Femur (tissue), 1 donor: ENCODE measurements around the gene FANCI.

Experiments
- DNase-seq: peaks from one replicate; pipeline ENCODE4 v3.0.0-alpha.2; 2017

The FANCI gene

DNA sequence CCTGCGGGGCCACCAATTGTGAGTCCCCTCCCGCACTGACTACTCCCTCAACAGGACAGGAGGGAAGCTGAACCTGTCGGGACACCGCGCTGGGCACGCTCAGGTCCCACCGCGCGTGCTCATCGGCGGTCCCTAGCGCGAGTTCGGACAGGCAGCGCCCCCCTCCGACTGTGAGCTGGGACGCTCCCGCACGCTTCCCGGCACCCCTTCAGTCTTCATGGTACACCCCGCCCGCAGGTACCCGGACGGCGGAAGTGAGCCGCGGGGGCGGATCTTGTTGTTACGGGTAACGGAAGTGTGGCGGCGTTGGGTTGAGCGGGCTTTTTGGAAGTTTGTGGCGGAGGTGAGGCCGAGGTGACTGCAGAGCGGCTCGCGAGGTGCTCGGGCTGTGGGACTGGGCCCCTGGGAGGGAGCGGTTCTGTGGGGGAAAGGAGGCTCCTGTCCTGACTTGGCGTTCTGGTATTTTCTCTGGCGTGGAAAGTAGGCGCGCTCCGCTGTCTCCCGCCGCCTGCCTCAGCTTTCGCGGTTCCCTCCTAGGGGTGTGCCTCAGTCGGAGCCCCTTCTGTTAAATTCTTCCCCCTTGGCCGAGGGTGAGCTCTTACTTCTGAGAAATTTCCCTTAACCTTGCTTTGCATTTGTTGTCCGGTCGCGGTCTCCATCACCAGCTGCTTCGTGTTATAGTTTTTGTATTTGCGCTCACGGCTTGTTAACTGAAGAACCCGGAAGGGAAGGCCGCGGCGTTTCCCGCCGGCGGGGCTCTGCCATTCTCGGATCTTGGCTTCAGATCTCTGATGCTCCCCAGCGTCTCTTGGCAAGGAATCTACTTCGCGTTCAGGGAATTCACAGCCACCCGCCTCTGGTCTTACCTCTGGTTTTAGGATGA, at the start of gene FANCI:
Gene FANCI (plus strand): TSS at position 289 of the 883 bp plus-strand sequence. CDS start 3,669 bp downstream, outside the sequence.
- DNase-seq: peak; percentile 97

DNA sequence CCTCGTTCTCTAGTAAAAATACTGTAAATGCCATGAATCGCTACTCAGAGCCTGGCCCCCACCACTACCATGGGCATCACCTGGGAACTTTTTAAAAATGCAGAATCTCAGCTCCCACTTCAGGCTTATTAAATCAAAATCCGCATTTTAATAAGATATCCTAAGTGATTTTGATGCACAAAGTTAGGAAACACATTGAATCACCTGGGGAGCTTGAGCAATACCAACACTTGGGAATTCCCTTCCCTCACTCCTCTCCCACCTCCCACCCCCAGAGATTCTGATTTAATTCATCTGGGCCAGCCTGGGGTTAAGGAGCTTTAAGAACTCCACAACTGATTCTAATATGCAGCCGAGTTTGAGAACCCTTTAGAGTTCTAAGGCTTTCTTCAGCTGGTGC, 49.2 kb upstream of the FANCI start:
- no peak for DNase-seq

DNA sequence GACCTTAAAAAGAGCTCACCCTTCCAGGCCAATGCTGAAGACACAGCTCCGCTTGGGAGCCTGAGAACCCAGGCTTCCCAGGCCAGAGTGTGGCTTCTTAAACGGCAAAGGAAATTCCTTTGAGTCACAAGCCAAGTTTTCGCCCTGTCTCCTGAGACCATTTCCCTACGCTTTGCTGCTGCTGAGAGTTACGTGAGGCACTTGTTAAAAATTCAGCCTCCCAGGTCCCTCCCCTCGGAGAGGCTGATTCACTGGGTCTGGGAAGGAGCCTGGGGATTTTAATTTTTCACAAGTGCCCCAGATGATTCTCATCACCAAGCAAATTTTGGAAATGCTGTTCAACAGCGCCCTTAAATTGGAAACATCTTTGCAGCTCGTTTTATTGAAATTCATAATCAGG, 47.9 kb upstream of the FANCI start:
- no peak for DNase-seq

DNA sequence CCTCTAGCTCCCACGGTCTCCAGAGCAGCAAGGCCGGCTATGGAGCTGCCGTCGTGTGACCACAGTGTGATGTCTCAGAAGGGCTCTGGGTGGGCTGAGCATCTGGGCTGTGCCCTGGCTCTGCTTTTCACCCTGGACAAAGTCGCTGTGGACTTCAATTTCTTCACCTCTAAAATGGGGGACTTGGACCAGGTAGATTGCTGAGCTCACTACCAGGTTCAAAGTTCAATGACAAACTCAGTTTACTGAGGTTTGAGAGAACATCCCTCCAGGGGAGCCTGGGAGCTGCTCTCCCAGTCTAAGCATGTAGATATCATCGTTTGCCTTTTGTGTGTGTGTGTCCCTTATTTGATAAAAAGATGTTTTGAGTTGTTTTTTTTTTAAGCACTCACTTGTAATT, 47.5 kb upstream of the FANCI start:
- no peak for DNase-seq

DNA sequence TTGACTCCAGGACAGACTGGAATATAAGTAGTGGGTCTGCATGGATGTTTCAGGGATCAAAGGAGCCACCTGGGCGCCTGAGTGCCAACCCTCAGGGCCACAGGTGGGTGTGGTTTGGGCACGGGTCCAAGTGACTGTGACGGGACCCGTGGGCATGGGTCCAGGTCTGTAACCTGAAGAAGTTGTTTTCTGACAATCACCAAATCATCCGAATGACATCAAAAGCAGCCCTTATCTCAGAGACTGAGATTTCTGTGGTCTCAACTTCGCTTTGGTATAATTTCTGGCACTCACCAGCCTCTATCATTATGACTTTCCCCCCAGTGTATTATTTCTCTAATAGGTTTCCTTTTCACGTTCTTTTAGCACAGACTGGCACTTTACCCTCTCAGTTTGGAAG, 46.8 kb upstream of the FANCI start:
- no peak for DNase-seq

DNA sequence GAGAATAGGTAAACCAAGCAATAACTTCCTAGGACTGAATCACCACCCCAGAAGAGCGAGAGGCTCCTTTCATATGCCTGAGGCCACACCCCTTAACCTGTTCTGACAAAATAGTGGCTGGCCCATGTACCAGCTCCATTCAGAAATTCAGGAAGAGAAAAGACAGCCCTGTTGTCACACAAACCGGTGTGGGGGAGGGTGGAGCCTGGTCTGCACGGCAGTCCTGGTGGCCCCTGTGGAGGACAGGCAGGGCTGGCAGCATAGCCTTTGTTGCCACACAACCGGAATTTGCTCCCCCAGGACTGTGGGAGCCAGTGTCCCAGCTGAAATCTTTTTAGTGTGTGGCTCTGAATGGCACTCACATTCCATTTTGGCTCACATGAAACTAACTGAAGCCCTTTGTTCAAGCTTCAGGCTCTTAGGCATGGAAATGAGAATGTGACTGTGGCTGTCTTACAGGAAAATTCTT, 46.2 kb upstream of the FANCI start:
- DNase-seq: no peak

DNA sequence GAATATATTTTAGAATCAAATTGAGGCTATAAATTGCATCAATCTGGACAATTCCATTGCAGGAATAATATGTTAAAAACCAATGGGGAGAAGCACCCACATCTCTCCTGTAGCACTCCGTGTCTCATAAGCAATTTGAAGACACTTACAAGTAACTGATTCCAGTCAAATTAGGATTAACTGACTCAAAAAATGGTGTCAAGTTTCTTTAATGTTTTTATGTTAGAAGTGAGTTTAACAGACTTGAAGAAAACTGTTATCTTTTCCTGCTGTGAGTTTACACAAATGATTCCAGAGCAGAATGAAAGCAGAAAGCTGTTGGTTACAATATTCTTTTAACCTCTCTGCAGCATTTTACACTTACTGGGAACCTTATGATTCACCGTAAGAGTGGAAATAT, 45.6 kb upstream of the FANCI start:
- DNase-seq: no peak

DNA sequence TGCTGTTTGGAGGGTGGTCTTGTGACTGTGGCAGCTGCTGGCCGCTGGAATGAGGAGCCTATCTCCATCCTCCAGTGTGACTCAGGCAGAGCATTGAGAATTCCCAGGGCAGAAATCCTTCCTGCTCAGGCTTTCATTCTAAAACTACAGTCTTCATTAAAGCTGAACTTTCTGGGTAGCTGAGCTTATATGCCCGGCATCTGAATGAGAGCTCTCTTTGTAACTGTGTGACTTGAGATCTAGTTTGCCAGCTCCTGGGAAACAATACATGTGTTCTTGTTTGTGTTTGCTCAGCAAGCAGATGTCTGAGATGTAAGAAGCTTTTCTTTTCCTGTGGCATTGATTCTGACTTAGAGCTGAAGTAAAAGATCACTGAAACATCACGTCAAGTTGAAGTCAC, 44.8 kb upstream of the FANCI start:
- DNase-seq: no peak

DNA sequence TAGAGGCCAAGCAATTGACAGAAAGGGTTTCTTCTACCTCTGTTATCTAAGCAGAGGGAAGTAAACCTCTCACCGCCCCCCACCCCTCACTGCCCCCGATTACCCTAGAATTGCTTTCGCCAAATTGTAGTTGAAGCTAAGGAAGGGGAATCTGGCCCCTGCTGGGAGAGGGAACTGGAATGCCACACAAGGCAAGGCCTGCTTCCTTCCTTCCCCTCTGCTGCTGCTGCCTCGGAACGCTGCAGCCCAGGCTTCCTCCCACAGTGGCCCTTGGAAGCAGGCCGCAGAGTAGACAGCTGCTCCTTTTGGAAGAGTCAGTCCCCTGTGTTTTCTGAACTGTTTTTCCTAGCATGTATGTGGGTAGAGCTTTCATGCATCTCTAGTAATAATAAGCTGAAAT, 44.0 kb upstream of the FANCI start:
- peak; percentile 49 for DNase-seq

DNA sequence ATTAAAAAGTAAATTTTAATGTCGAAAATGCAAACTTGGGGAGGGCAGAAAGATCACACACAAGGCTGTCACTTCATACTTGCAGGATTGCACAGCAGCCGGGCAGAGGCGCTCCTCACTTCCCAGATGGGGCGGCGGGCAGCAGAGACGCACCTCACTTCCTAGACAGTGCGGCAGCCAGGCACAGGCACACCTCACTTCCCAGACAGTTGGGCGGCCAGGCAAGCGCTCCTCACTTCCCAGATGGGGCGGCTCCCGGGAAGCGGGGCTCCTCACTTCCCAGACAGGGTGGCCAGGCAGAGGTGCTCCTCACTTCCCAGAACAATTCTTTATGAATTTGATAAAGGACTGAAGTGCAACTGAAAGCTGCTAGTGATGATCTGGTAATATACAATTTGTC, 43.6 kb upstream of the FANCI start:
- DNase-seq: no peak

DNA sequence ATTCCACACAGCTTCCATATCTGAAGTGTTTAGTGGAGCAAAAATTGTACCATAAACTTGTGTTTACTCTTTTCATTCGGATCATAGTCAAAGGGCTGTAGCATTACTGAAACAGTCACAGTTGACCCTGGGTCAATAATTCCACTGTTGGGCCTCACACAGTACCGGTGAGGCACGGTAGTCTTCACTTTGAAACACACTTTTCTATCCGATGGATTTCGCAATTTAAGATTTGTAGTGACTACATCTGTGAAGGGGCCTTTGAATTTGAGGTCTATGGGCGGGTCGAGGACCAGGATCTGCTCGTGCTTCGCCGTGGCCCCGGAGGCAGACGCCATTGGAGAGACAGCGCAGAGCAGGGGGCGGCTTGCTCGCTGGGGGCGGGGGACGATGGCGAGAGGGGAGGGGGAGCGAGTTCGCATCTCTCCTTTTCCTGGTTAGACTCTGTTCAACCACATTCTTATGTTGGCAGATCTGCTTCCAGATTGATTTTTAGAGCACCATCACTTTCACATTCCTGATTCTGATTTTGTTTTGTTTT, 42.2 kb upstream of the FANCI start:
- DNase-seq: no peak

DNA sequence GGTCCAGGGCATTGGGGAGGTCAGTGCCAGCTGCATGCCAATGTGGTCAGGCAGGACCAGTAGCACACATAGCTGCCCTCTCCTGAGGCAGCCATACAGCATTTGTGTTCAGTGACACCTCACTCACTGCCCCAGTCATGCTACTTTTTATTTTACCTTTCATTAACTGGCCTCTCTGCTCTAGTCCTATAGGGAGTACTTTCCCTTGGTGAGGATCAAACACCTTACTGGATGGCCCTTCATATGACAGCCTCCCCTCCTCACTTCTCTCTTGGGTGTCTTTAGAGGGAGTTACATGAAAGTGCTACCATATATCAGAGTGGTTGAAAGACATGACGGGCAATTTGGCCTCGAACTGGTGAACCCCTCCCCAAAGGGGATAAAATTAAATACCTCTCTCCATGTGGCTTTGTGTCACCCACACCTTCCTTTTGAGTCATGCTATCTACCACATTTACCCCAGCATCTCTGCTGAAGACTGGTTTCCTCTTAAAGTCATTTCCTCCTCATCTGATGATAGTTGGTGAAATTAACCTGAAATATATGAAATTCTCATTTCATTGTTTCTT, 40.0 kb upstream of the FANCI start:
- no peak for DNase-seq

DNA sequence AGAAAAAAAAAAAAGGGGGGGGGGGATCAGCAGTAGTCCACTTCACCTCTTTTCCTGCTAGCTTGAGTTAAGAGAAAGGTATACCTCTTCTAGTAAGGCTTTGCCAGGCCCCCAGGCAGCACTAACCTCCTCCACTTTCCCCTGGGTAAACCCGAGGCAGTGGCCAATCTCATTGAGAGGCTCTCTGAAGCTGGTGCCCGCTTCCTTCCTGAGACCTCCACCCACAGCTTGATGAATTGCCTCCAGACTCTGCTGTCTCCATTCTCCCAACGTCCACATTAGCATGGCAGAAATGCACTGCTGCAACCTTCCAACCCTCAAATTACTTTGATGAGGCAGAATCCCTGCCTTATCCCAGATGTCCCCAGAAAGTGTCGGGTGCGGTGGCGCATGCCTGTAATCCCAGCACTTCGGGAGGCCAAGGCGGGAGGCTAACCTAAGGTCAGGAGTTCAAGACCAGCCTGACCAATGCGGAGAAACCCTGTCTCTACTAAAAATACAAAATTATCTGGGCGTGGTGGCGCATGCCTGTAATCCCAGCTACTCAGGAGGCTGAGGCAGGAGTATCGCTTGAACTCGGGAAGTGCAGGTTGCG, 37.7 kb upstream of the FANCI start:
- no peak for DNase-seq

DNA sequence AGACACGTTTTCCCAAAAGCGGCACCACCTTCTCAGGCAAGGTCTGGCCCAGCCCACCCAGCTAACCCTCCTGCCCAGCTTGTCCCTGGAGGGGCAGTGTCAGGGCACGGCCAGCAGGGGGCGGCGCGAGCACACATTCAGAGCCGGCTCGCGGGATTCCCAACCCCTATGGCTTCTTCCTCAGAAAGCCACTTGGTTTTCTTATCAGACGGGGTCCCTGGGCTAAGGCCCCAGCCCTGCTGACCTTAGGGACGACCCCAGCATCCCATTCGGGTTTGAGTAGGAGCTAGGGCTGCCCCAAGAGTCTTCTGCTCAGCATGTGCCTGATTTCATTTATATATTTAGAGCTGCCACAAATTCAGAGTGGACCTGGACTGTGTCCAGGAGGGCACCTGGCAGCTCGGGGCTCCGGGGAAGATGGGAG, 36.9 kb upstream of the FANCI start:
- DNase-seq: peak; percentile 78

DNA sequence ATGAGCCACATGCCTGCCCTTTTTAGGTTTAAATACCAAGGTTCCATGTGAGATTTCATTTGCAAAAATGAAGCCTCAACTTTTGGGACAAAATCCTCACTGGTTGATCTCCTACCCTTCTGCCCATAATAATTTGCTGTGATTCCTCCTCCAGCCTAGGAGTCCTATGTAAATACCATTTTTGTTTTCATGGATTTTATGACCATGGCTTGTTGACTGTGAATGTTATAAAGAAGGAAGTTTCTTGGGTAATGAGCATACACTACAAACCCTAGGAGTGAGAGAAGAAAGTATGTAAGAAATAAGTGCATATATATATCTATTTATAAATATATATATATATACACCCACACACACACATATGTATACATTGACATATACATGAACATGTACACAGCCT, 35.5 kb upstream of the FANCI start:
- no peak for DNase-seq

DNA sequence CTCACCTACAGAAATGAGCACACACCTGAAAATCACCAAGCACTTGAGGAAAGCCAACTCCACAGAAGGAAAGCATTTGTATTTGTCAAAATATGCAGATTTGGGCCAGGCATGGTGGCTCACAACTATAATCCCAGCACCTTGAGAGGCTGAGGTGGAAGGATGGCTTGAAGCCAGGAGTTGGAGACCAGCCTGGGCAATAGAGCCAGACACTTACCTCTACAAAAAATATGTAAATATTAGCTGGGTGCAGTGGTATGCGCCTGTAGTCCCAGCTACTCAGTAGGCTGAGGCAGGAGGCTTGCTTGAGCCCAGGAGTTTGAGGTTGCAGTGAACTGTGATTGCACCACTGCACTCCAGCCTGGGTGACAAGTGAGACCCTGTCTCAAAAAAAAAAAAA, 34.7 kb upstream of the FANCI start:
- DNase-seq: no peak

DNA sequence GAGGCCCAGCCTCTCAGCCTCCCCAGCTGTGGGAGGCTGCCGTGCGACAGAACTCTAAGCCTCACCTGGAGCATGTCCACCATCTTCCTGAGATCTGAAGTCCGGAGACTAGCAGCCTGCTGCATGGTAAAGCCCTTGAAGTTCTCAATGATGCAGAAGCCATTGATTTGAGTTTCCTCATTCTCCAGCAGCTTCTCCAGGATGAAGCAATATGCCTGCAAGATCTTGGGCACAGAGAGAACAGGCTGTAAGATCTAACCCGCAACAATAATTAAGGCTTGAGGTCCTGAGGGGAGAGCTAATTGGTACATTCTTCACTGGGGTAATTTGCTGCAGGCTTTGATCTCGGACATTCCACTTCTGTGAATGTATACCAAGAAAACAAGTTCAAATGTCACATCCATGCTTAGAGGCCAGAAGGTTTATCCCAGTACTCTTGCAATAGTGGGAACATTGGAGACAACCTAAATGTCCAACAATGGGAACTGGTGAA, 32.1 kb upstream of the FANCI start:
- no peak for DNase-seq

DNA sequence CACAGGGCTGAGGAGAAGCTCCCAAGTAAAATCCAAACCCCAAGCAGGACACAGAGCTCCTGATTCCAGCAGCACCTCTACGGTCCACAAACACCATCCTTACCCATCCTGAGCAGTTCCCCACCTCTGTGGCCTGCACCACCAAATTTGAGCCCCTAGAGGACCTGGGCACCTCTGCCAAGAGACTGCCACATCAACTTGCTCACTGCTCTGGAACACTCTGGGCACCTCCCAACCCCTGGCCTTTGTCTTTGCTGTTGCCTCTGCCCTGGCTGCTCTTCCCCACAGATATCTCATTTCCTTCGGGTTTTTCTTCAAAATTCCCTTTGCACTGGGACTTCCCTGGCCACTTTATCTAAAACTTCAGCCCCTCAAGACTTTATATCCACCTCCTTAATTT, 28.2 kb upstream of the FANCI start:
- DNase-seq: no peak

DNA sequence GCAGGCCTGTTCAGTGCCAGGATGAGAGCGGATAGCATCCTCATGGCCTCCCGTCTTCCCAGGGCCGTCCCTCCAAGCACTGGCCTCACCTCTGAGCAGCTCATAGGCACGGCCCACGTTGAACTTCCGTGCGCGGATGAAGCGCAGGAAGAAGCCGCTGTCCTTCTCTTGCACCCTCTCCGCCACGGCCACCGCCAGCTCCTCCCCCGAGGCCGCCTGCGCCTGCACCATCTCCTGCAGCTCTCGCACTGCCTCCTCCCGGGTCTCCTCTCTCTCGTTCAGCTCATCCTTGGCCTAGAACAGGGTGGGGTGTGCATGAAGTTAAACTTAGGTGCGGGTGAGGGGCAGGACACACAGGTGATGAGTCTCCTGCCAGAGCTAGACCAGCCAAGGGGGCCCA, 26.7 kb upstream of the FANCI start:
- DNase-seq: no peak

DNA sequence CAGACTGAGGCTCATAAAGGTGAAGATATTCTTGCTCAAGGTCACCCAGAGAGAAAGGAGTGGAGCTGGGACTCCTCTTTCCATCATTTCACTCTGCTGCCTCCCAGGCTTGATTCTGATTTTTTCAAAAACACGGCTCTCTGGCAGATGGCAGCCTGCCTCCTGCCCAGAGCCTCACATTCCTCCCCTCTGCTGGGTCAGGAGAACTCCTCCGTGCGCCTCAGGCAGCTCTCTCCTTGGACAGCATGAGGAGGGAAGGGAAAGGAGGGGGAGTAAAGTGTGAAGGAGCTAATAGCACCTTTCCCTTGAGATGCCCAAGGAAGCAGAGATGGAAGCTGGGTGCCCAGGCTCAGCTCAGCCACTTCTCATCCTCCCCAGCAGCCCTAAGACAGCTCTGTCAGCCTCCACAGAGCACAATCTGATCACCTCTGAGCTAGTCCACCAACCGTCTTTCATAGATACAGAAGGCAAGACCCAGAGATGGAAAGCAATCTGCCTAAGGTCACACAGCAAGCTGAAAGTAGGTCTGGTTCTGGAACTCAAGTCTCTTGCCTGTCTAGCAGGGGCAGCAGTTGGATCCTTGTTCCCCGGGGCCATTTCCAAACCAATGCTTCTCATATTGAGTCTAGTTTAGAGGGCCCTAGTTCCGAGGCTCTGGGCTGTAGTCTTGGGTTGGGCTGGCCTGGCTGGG, 25.9 kb upstream of the FANCI start:
- DNase-seq: no peak

DNA sequence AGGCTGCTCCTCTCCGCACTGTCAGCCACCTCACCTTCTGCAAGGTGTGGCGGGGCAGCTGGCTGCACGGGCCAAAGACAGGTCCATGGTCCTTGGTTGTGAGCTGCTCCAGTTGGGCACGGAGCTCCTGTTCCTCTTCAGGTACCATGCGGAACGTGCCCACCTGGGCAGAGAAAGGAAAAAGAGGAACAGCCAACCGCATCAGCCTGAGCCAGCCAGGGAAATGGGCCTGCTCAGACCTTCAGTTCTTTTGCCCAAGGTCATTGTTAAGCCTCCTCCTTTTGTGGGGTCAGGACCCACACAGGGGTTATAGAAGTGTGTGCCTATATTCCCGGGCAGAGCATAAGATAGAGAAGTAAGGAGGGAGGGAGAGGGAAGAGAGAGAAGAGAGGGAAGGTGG, 25.2 kb upstream of the FANCI start:
- no peak for DNase-seq

DNA sequence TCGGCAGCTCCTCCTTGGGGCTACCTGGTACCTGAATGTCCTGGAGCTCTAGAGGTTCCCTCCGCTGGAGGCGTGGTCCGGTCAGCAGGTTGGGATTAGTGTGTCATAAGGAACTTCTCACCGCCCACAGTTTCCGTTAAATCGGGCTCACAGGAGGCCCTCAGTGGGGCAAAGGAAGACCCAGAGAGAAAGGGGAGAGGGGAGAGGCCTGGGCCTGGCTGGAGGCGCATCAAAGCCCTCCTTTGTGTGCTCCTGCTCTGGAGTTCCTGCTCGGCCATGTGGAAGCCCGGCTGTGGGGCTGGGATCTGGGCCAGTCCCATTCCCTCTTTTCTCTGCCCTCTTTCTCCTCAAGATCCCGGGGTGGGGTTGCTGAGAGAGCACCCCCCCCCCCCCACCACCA, 22.2 kb upstream of the FANCI start, which contains the start of gene RLBP1:
Gene RLBP1 (minus strand): TSS at position 37 of the 400 bp plus-strand sequence. CDS start 2,604 bp downstream, outside the sequence.
- DNase-seq: no peak

DNA sequence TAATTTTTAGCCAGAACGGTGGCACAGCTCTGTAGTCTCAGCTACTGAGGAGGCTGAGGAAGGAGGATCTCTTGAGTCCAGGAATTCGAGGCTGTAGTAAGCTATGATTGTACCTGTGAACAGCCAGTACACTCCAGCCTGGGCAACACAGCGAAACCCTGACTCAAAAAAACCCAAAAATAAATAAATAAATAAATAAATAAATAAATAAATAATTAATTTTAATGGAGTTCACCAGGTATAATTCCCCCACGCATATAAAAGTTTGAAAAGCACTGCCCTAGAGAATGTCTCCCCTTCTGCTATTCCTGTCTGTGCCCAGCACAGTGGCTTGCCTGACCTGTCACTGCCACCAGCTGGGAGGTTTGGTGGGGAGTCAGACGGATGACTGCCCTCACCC, 18.2 kb upstream of the FANCI start:
- no peak for DNase-seq
